Cardiac septum (tissue), 1 donor: ENCODE data around the gene CS. TPM values are rescaled to one million over a fixed set of nuclear protein-coding genes. Genes with fewer than 3 reads are reported as not detected.

Source experiments
- DNase-seq: peaks from one replicate; pipeline ENCODE4 v3.0.0-alpha.2; 2020; ENCODE audit warnings: low spot score
- intact Hi-C: fragments of 100-400 bp; cut with DNase I; formaldehyde crosslinking; loops from one replicate; pipeline ENCODE4 v1.14.0; 2022
- total RNA-seq: library from RNA; stranded (reverse); fragmentation: NEBNext Ultra II Directional; extraction: Animal tissue kit (Norgen Biotek cat#: 25700); gene quantifications from one replicate; pipeline ENCODE4 v1.2.1, GENCODE V29; 2021
- donor health status: DM: no; HTN: no; CAD: no.

Gene CS
- total RNA-seq, 1 donor from 2014 or later = 570 TPM

- intact Hi-C loops = loop anchor here (5.0 kb wide), 2 partner anchors 36 to 136 kb away; partner anchors contain the start of genes NABP2 and RNF41
Measured at GRCh38 chr12:56258068-56258819, 41.9 kb downstream of the CS start, which contains the start of gene ANKRD52. Gene ANKRD52 (minus strand): TSS chr12:56258384. CDS start chr12:56258269, 115 bp downstream.

GRCh38 chr12:56257491-56258067, 42.6 kb downstream of the CS start:
- intact Hi-C loops = loop anchor here (5.0 kb wide), 2 partner anchors 35 to 135 kb away; partner anchors contain the start of genes NABP2 and RNF41
- DNase-seq = no peak

More at GRCh38 chr12:56258068-56258819, 41.9 kb downstream of the CS start, which contains the start of gene ANKRD52:
- DNase-seq = peak; percentile 90

- intact Hi-C loops = loop anchor here (5.0 kb wide), 2 partner anchors 35 to 135 kb away; partner anchors contain the start of genes NABP2 and RNF41
Measured at GRCh38 chr12:56257071-56257470, 43.1 kb downstream of the CS start.

DNA sequence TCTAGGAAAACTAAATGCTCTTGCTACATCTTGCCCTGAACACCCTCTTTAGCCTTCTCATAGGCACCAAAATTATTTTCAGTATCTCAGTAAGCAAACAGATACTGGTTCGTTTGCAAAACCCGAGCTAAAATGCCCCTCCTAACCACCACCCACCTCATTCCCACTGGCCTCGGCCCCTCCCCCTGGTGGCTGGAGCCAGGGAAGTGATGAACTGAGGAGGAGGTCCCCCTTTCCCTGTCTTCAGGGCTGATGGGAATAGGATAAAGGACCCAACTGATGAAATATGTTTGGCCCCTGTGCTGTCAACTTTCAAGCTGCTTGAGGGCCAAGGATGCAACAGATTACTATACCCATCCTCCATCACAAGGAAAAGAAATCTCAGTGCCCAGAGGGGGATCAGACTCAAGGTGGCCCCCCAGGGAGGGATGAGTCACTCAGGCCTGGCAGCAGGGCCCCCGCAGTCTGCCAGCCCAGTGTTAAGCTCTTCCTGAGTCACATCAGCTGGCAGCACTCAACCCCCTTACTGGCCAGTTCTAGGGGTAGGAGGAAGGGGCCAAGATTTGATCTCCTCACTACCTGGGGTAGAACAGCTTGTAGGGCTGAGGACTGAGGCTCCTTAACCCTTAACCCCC, 43.7 kb downstream of the CS start:
- intact Hi-C loops = loop anchor here (5.0 kb wide), 2 partner anchors 34 to 134 kb away; partner anchors contain the start of genes NABP2 and RNF41
- no peak for DNase-seq

More at GRCh38 chr12:56257071-56257470, 43.1 kb downstream of the CS start:
- DNase-seq = no peak

- no peak for DNase-seq
Measured at GRCh38 chr12:56255671-56256070, 44.5 kb downstream of the CS start.

DNA sequence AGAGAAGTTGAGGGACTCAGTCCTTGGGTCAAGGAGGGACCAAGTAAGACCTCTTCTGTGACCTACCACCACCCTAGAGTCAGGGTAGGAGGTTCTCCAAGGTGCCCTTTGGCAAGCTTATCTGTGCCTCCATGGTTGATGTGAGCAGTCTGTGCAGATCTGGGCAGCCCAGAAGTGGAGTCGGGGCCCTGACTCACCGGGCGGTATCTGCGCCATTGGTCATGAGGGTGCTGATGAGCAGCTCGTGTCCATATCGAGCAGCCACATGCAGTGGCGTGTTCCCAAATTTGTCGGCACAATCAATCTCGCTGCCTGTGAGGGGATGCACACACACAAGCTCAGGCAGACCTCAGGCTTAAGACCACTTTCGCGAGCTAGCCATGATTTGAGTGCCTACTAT, 47.0 kb downstream of the CS start:
- DNase-seq = no peak
- intact Hi-C loops = no loop called here

More at GRCh38 chr12:56255671-56256070, 44.5 kb downstream of the CS start:
- intact Hi-C loops = loop anchor here (5.0 kb wide), 2 partner anchors 33 to 133 kb away; partner anchors contain the start of genes NABP2 and RNF41

GRCh38 chr12:56252649-56253048, 47.5 kb downstream of the CS start:
- DNase-seq = no peak
- intact Hi-C loops = no loop called here

- no peak for DNase-seq
- intact Hi-C loops = no loop called here
Measured at GRCh38 chr12:56248711-56249110, 51.4 kb downstream of the CS start.

- intact Hi-C loops = no loop called here
Measured at GRCh38 chr12:56247923-56248322, 52.2 kb downstream of the CS start.

DNA sequence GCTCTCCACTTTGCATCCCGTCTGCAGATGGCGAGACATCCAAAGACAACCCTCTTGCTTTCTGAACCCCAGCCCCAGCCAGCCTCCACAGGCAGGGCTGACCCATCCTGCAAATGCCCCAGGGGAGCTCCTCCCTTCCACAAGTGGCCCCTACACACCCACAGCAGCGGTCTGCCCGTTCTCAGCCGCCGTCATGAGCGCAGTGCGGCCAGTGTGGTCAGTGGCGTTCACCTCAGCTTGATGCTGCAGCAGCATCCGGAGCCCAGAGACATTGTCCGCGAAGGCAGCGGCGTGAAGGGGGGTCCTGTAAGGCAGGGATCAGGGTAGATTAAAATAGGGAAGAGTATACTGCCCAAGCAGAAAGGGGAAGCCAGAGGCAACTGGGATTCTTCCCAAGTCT, 55.6 kb downstream of the CS start:
- DNase-seq = no peak
- intact Hi-C loops = no loop called here

More at GRCh38 chr12:56247923-56248322, 52.2 kb downstream of the CS start:
- DNase-seq = no peak

GRCh38 chr12:56243731-56244181, 56.4 kb downstream of the CS start:
- no peak for DNase-seq
- intact Hi-C loops = no loop called here

DNA sequence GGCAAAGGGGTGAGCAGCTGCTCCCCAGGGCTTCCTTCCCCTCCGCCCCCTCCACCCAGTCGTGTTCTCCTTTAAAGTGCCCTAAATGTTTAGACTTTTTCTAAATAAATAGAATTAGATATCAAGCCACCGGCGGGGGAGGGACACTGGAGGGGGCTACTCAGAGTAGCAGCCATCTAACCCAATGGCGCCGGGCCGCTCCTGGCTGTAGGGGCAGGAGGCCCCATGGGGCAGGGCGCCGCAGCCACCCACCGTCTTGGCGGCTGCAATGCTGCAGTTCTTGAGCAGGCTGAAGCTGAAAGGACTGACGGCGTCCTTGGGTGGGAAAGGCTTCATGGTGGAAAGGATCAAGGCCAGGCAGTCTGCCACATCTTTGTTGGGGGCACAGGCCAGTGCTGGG, 57.1 kb downstream of the CS start:
- intact Hi-C loops = no loop called here
- no peak for DNase-seq

DNA sequence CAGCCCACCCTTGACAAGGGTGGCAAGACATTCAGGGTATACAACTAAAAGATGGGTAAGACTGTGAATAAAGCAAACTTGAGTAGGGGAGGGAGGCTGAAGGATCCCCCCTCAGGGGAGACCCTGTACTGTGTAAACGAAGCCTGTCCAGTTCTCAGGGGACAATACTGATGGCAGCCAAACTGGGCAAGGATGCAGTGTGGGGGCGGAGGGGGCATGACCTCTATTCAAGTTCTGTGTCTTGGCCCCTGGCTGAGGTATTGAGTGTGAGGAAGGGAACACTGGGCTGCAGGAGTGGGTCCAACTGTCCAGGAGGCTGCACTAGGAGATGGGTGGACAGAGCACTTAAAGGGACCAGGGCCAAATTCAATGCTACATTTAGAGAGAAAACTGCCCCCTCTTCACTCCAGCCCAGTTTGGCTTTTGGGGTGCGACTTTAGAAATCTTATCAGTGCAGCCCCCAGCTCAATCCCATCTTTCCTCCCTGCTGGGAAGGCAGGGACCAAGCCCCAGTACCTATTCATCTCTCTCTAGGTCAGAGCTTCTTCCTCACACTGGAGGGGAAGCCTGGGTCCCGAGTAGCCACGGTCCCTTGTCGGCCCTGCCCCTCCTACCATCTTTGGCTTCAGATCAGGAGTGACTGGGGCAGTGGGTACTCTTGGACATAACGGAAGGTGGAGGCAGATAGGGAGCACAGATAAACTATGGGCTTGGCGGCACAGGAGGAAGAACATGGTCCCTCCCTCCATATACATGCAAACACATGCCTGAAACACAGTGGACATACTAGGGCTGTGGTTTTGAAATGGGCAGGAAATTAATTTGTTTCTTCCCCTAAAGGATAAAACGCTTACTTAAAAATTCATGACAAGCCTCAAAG, 58.5 kb downstream of the CS start:
- no peak for DNase-seq
- intact Hi-C loops = no loop called here

- intact Hi-C loops = no loop called here
- DNase-seq = no peak
Measured at GRCh38 chr12:56237552-56237951, 62.6 kb downstream of the CS start.

DNA sequence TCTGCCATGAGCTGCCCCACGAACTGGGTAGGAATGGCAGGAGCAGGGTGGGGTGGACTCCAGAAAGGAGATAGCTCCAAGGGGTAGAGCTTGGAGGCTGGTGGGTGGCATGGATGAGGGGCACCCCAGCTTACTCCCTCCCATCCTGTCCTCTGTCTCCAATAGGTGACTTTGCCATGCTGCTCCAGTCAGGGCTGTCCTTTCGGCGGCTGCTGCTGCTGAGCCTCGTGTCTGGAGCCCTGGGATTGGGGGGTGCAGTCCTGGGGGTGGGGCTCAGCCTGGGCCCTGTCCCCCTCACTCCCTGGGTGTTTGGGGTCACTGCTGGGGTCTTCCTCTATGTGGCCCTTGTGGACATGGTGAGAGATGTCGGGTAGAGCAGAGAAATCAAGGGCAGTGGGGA, 63.1 kb downstream of the CS start:
- intact Hi-C loops = no loop called here
- DNase-seq = no peak

- no peak for DNase-seq
- intact Hi-C loops = no loop called here
Measured at GRCh38 chr12:56236091-56236490, 64.0 kb downstream of the CS start.

GRCh38 chr12:56234746-56235436, 65.2 kb downstream of the CS start:
- no peak for DNase-seq

GRCh38 chr12:56231184-56231582, 68.9 kb downstream of the CS start:
- DNase-seq = no peak
- intact Hi-C loops = no loop called here

More at GRCh38 chr12:56234746-56235436, 65.2 kb downstream of the CS start:
- intact Hi-C loops = no loop called here
